ENCODE measurements around the gene ERBB2. TPM values are rescaled to one million over a fixed set of nuclear protein-coding genes. Genes with fewer than 3 reads are reported as not detected.

Gene ERBB2
- total and polyA plus RNA-seq, 2 of the 4 experiments (the other 2 are of a cell fraction) = 28.7 to 33.3 TPM

DNA sequence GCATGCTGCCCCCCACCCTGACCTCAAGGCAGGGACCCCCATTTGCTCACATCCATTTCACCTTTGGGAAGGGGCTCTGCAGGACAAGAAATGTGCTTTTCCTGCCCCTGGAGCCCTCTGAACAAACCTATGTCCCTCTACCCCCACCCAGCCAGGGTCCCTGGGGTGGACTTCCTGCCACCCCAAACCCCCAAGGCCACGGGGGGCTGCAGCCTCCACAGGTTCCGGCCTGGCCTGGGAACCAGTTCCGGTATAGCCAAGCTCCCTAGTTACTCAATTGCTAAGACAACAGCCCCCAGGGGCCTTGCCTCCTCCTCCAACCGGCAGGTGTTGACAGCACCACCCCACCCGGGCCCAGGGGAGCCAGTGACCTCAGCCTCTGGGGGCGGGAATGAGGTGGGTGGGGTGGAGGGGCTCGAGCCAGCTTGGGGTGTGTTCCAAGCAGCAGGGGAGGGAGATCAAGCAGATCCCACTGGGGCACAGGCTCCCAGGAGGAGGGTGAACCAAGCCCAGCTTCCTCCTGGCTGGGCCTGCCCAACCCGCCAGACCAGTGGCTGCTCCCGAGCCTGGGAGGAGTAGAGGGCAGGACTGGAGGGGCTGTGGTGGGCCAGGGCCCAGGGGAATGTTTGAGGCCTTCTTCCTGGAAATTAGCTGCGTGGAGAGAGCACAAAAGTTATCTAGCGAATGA, 25.0 kb upstream of the ERBB2 start:
- in situ Hi-C loops (cut with MboI; ENCODE audit: low sequenced_read_pairs) = no loop called here
- no peaks in the 10 kb centered on the region for H4K20me1 ChIP-seq (ENCODE audit: insufficient read depth, low read length)
- no peak overlapping the region for H4K5ac ChIP-seq (ENCODE audit: low read depth, low read length)
- H3K56ac ChIP-seq (ENCODE audit: extremely low read depth, insufficient read depth, low read length) = no peak overlapping the region
- no peak overlapping the region for H3K4me2 ChIP-seq (ENCODE audit: low read depth, low read length)
- no peak for DNase-seq
- no peak overlapping the region for H3K4me3 ChIP-seq (ENCODE audit: insufficient read depth, low read depth, low read length)
- no peak overlapping the region for H3K27ac ChIP-seq (ENCODE audit: insufficient read depth, low read length)
- ATAC-seq (ENCODE audit: low read depth) = no peak
- H4K91ac ChIP-seq (ENCODE audit: insufficient read depth, low read depth, low read length) = no peak overlapping the region
- peaks cover 7% of the 10 kb centered on the region for H3K4me1 ChIP-seq (ENCODE audit: control insufficient read depth, insufficient read depth, low read length)
- H2BK120ac ChIP-seq (ENCODE audit: low read depth, low read length) = no peak overlapping the region
- intact Hi-C loops (cut with micrococcal nuclease) = no loop called here
- no peak overlapping the region for H3K23ac ChIP-seq (ENCODE audit: low read depth, low read length)
- no peak overlapping the region for H2AK5ac ChIP-seq (ENCODE audit: low read depth, low read length)
- H2BK20ac ChIP-seq (ENCODE audit: low read depth, low read length) = no peak overlapping the region
- H2BK15ac ChIP-seq (ENCODE audit: low read depth, low read length) = no peak overlapping the region
- H2AFZ ChIP-seq (replicated peaks; ENCODE audit: low read length, poor library complexity) = no peak overlapping the region
- H2BK5ac ChIP-seq (ENCODE audit: low read depth, low read length, poor library complexity, severe bottlenecking) = no peak overlapping the region
- TF ChIP-seq MXI1 (IDR thresholded peaks at IDR 0.05; ENCODE audit: borderline replicate concordance, low read depth, low read length) (no peak), MAZ (IDR thresholded peaks at IDR 0.05; ENCODE audit: borderline replicate concordance, low read depth, low read length) (no peak), NFE2L2 (IDR thresholded peaks at IDR 0.05; ENCODE audit: low read depth, low read length) (no peak), SMC3 (IDR thresholded peaks at IDR 0.05; ENCODE audit: low read depth, low read length) (no peak), RCOR1 (IDR thresholded peaks at IDR 0.05; ENCODE audit: insufficient replicate concordance, low read length) (no peak)
- TF ChIP-seq, protein P1, sequence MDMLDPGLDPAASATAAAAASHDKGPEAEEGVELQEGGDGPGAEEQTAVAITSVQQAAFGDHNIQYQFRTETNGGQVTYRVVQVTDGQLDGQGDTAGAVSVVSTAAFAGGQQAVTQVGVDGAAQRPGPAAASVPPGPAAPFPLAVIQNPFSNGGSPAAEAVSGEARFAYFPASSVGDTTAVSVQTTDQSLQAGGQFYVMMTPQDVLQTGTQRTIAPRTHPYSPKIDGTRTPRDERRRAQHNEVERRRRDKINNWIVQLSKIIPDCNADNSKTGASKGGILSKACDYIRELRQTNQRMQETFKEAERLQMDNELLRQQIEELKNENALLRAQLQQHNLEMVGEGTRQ (IDR thresholded peaks at IDR 0.05; ENCODE audit: low read depth, low read length) = no peak
- TF ChIP-seq, protein P2, sequence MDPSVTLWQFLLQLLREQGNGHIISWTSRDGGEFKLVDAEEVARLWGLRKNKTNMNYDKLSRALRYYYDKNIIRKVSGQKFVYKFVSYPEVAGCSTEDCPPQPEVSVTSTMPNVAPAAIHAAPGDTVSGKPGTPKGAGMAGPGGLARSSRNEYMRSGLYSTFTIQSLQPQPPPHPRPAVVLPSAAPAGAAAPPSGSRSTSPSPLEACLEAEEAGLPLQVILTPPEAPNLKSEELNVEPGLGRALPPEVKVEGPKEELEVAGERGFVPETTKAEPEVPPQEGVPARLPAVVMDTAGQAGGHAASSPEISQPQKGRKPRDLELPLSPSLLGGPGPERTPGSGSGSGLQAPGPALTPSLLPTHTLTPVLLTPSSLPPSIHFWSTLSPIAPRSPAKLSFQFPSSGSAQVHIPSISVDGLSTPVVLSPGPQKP (IDR thresholded peaks at IDR 0.05; ENCODE audit: borderline replicate concordance, low read depth, low read length) = no peak
- TF ChIP-seq, protein P3, sequence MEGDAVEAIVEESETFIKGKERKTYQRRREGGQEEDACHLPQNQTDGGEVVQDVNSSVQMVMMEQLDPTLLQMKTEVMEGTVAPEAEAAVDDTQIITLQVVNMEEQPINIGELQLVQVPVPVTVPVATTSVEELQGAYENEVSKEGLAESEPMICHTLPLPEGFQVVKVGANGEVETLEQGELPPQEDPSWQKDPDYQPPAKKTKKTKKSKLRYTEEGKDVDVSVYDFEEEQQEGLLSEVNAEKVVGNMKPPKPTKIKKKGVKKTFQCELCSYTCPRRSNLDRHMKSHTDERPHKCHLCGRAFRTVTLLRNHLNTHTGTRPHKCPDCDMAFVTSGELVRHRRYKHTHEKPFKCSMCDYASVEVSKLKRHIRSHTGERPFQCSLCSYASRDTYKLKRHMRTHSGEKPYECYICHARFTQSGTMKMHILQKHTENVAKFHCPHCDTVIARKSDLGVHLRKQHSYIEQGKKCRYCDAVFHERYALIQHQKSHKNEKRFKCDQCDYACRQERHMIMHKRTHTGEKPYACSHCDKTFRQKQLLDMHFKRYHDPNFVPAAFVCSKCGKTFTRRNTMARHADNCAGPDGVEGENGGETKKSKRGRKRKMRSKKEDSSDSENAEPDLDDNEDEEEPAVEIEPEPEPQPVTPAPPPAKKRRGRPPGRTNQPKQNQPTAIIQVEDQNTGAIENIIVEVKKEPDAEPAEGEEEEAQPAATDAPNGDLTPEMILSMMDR (conservative IDR thresholded peaks at IDR 0.05; ENCODE audit: low read depth, low read length) = no peak
- H2AK9ac ChIP-seq (replicated peaks; ENCODE audit: low read depth, low read length, poor library complexity) = no peak overlapping the region
- H3K79me1 ChIP-seq (ENCODE audit: low read depth in 1 of 2, low read length in 2 of 2) = no peaks in the 10 kb centered on the region
- no peak overlapping the region for H3K4ac ChIP-seq (ENCODE audit: low read depth, low read length)
- no peak overlapping the region for H3K14ac ChIP-seq (replicated peaks; ENCODE audit: low read depth, low read length)
- dilution Hi-C loops (cut with HindIII; ENCODE audit: low sequenced_read_pairs, unreplicated experiment) = no loop called here
- CTCF ChIA-PET = interaction anchor here (0.8 kb wide), 1 partner anchor 13 kb away, joined by 3 read pairs; the partner anchor contains the start of gene PGAP3
- H3K9ac ChIP-seq (ENCODE audit: low read depth, low read length) = no peak overlapping the region
- H3K9me1 ChIP-seq (ENCODE audit: insufficient read depth, low read length) = peaks cover 7% of the 10 kb centered on the region; the same call in 1 of the 2 replicates
- POLR2A ChIA-PET (ENCODE audit: unreplicated experiment) = no interaction called here
- no peak overlapping the region for H3K18ac ChIP-seq (ENCODE audit: low read depth, low read length)
- H4K8ac ChIP-seq (ENCODE audit: low read depth in 2 of 2, low read length in 2 of 2) = no peak overlapping the region
- H3K27me3 ChIP-seq (ENCODE audit: control insufficient read depth, insufficient read depth, low read length) = peaks cover 23% of the 10 kb centered on the region
- BruUV-seq (replicated peaks) = no TSS peak
- WGBS, 2 experiments (ENCODE audit: extremely low coverage in 2 of 2, insufficient read length in 1 of 2) = 24% methylated on average over 3 of the region's 11 CpGs; no CpG with 5 or more reads in 1 of the 2 experiments
- H3K36me3 ChIP-seq (ENCODE audit: control insufficient read depth, insufficient read depth, low read length) = peaks cover 4% of the 10 kb centered on the region; the same call in 1 of the 2 replicates
- no peaks in the 10 kb centered on the region for H3K9me3 ChIP-seq (ENCODE audit: control insufficient read depth, insufficient read depth, low read length)

All from IMR-90 (cell line).